H9 (cell line): ENCODE results near the gene KAZN. TPM values are rescaled to one million over a fixed set of nuclear protein-coding genes. Genes with fewer than 3 reads are reported as not detected.

Source experiments
- DNase-seq: peaks from one replicate; pipeline ENCODE4 v3.0.0-alpha.2; 2017
- H2AFZ ChIP-seq: one replicate; pipeline ENCODE4 v1.6.1; 2013; ENCODE audit warnings: mild to moderate bottlenecking, low read length, control low read depth, moderate library complexity
- H2AK5ac ChIP-seq: 2 replicates; pipeline ENCODE4 v1.6.1; 2013; ENCODE audit warnings: low read length, control low read depth, mixed read lengths; ENCODE audit not compliant: insufficient read length
- H2BK120ac ChIP-seq: one replicate; pipeline ENCODE4 v1.6.1; 2013; ENCODE audit warnings: low read depth, mild to moderate bottlenecking, low read length, control low read depth, inconsistent platforms; ENCODE audit not compliant: poor library complexity, severe bottlenecking
- H2BK12ac ChIP-seq: 2 replicates; pipeline ENCODE4 v1.6.1; 2013; ENCODE audit warnings: low read length, control low read depth, mixed read lengths, low read depth; ENCODE audit not compliant: insufficient read length
- H2BK15ac ChIP-seq: 2 replicates; pipeline ENCODE4 v1.6.1; 2013; ENCODE audit warnings: low read depth, low read length, control low read depth
- H2BK20ac ChIP-seq: one replicate; pipeline ENCODE4 v1.6.1; 2013; ENCODE audit warnings: low read depth, mild to moderate bottlenecking, low read length, control low read depth, inconsistent platforms; ENCODE audit not compliant: poor library complexity, severe bottlenecking
- H2BK5ac ChIP-seq: 2 replicates; pipeline ENCODE4 v1.6.1; 2013; ENCODE audit warnings: low read length, control low read depth, mixed read lengths; ENCODE audit not compliant: insufficient read length
- H3K14ac ChIP-seq: 2 replicates; pipeline ENCODE4 v1.6.1; 2013; ENCODE audit warnings: low read length, control low read depth; ENCODE audit not compliant: insufficient read depth
- H3K18ac ChIP-seq: 2 replicates; pipeline ENCODE4 v1.6.1; 2013; ENCODE audit warnings: low read depth, mild to moderate bottlenecking, mixed read lengths, low read length, control low read depth; ENCODE audit not compliant: insufficient read length
- H3K23ac ChIP-seq: 2 replicates; pipeline ENCODE4 v1.6.1; 2013; ENCODE audit warnings: low read length, control low read depth, mixed read lengths, low read depth; ENCODE audit not compliant: insufficient read length
- H3K23me2 ChIP-seq: 2 replicates; pipeline ENCODE4 v1.6.1; 2013; ENCODE audit warnings: low read depth, mild to moderate bottlenecking, mixed read lengths, low read length, control low read depth; ENCODE audit not compliant: insufficient read length, poor library complexity, severe bottlenecking
- H3K27ac ChIP-seq: 2 replicates; pipeline ENCODE4 v1.5.1; 2013; ENCODE audit warnings: low read length, control low read depth, mixed read lengths, low read depth; ENCODE audit not compliant: insufficient read length
- H3K27me3 ChIP-seq: 2 replicates; pipeline ENCODE4 v1.6.1; 2013; ENCODE audit warnings: low read length, control low read depth, inconsistent platforms; ENCODE audit not compliant: insufficient read depth
- H3K4ac ChIP-seq: 2 replicates; pipeline ENCODE4 v1.6.1; 2013; ENCODE audit warnings: low read depth, mild to moderate bottlenecking, control low read depth, inconsistent platforms, low read length, moderate library complexity
- H3K4me1 ChIP-seq: 2 replicates; pipeline ENCODE4 v1.6.1; 2013; ENCODE audit warnings: low read length, control low read depth, inconsistent platforms; ENCODE audit not compliant: insufficient read depth
- H3K4me2 ChIP-seq: 2 replicates; pipeline ENCODE4 v1.6.1; 2013; ENCODE audit warnings: low read length, control low read depth, mixed read lengths; ENCODE audit not compliant: insufficient read length, insufficient read depth
- H3K56ac ChIP-seq: 2 replicates; pipeline ENCODE4 v1.6.1; 2013; ENCODE audit warnings: low read depth, mild to moderate bottlenecking, mixed read lengths, low read length, control low read depth; ENCODE audit not compliant: insufficient read length
- H3K79me1 ChIP-seq: 2 replicates; pipeline ENCODE4 v1.6.1; 2013; ENCODE audit warnings: low read depth, mild to moderate bottlenecking, moderate library complexity, low read length, control low read depth, inconsistent platforms; ENCODE audit not compliant: insufficient read depth, poor library complexity, severe bottlenecking
- H3K79me2 ChIP-seq: 2 replicates; pipeline ENCODE4 v1.6.1; 2013; ENCODE audit warnings: low read length, control low read depth, inconsistent platforms; ENCODE audit not compliant: insufficient read depth
- H3K9ac ChIP-seq: 2 replicates; pipeline ENCODE4 v1.6.1; 2013; ENCODE audit warnings: low read length, control low read depth, mixed read lengths; ENCODE audit not compliant: insufficient read length; ENCODE audit errors: extremely low read depth
- H3K9me3 ChIP-seq: one replicate; pipeline ENCODE4 v1.6.1; 2013; ENCODE audit warnings: low read depth, low read length, inconsistent platforms; ENCODE audit not compliant: control insufficient read depth
- H3T11ph ChIP-seq: one replicate; pipeline ENCODE4 v1.6.1; 2013; ENCODE audit warnings: mild to moderate bottlenecking, low read length, control low read depth, inconsistent platforms
- H4K20me1 ChIP-seq: one replicate; pipeline ENCODE4 v1.6.1; 2013; ENCODE audit not compliant: control insufficient read depth, insufficient read length, insufficient read depth
- H4K5ac ChIP-seq: 2 replicates; pipeline ENCODE4 v1.6.1; 2013; ENCODE audit warnings: low read depth, mild to moderate bottlenecking, mixed read lengths, low read length, control low read depth; ENCODE audit not compliant: insufficient read length
- H4K8ac ChIP-seq: replicated peaks from 2 replicates; pipeline ENCODE4 v1.6.1; 2013; ENCODE audit warnings: low read length, control low read depth, mixed read lengths, low read depth; ENCODE audit not compliant: insufficient read length
- H4K91ac ChIP-seq: 2 replicates; pipeline ENCODE4 v1.6.1; 2013; ENCODE audit warnings: low read depth, mild to moderate bottlenecking, moderate library complexity, mixed read lengths, low read length, control low read depth; ENCODE audit not compliant: insufficient read length
- H3K27ac Mint-ChIP-seq, 3 experiments: 2 replicates in 2 of 3; 3 replicates in 1 of 3; pipeline ENCODE4 v1.8.0; 2020 to 2021; ENCODE audit warnings: mixed read lengths in 3 of 3, mild to moderate bottlenecking in 1 of 3, moderate library complexity in 1 of 3
- H3K27me3 Mint-ChIP-seq: 2 replicates; pipeline ENCODE4 v1.8.0; 2021; ENCODE audit warnings: low read depth, mild to moderate bottlenecking, moderate library complexity, mixed read lengths
- H3K36me3 Mint-ChIP-seq, 3 experiments: 2 replicates in 2 of 3; 3 replicates in 1 of 3; pipeline ENCODE4 v1.8.0; 2020 to 2021; ENCODE audit warnings: low read depth in 3 of 3, mixed read lengths in 3 of 3; ENCODE audit not compliant: insufficient read depth in 1 of 3
- H3K4me1 Mint-ChIP-seq, 2 experiments: 2 replicates each; pipeline ENCODE4 v1.8.0; 2020; ENCODE audit warnings: mixed read lengths in 2 of 2
- H3K4me3 Mint-ChIP-seq, 2 experiments: 2 replicates in 1 of 2; 3 replicates in 1 of 2; pipeline ENCODE4 v1.8.0; 2020 to 2021; ENCODE audit warnings: mild to moderate bottlenecking in 2 of 2, mixed read lengths in 2 of 2, moderate library complexity in 1 of 2
- H3K9me3 Mint-ChIP-seq, 2 experiments: 2 replicates in 1 of 2; 3 replicates in 1 of 2; pipeline ENCODE4 v1.8.0; 2020; ENCODE audit warnings: mild to moderate bottlenecking in 2 of 2, mixed read lengths in 2 of 2, moderate library complexity in 1 of 2
- WGBS: extraction: QIAGEN DNeasy Blood & Tissue Kit; methylation state at CpG from one replicate; pipeline ENCODE4 v1.1.7; 2013; ENCODE audit warnings: missing lambda C conversion rate, low lambda C conversion rate, mixed read lengths; ENCODE audit not compliant: insufficient read length; ENCODE audit errors: extremely low coverage; 5-methylcytosine and 5-hydroxymethylcytosine counted together
- total RNA-seq: library from RNA; stranded (reverse); gene quantifications from 2 replicates; pipeline ENCODE4 v1.2.1, GENCODE V29; 2021
- TF ChIP-seq, protein P1 (sequence below): fragments of 200-600 bp; sonication (generic); conservative IDR thresholded peaks from 3 replicates; pipeline ENCODE4 v1.8.0; 2021; ENCODE audit warnings: antibody characterized with exemption, mild to moderate bottlenecking

Gene KAZN
- total RNA-seq, 1 experiment from 2014 or later = 7.6 TPM

GRCh38 chr1:14871218-14871970, 272.9 kb downstream of the KAZN start:
- Histone ChIP-seq H4K91ac (no peak overlapping the region), H2BK12ac (no peak overlapping the region), H3K9ac (no peak overlapping the region), H4K5ac (no peak overlapping the region), H2AFZ (no peak overlapping the region), H3K4me1 (peaks cover 10% of the 10 kb centered on the region; the same call in 1 of the 2 replicates), H2BK15ac (no peak overlapping the region), H3K4ac (no peak overlapping the region), H3K9me3 (no peaks in the 10 kb centered on the region), H3K27ac (no peak overlapping the region), H3K23ac (no peak overlapping the region), H3K14ac (no peak overlapping the region), H3K27me3 (no peaks in the 10 kb centered on the region), H3K56ac (no peak overlapping the region), H3K23me2 (no peaks in the 10 kb centered on the region), H2BK5ac (no peak overlapping the region), H2BK120ac (no peak overlapping the region), H4K8ac (no peak overlapping the region), H3K18ac (no peak overlapping the region), H3T11ph (no peak overlapping the region), H3K4me2 (no peak overlapping the region), H2AK5ac (no peak overlapping the region), H4K20me1 (no peaks in the 10 kb centered on the region), H3K79me2 (no peaks in the 10 kb centered on the region), H3K79me1 (no peaks in the 10 kb centered on the region), H2BK20ac (no peak overlapping the region)
- H3K4me1 Mint-ChIP-seq = peaks cover 20 to 23% of the 10 kb centered on the region in 2 experiments
- no peaks in the 10 kb centered on the region for H3K36me3 Mint-ChIP-seq
- WGBS = no CpG with 5 or more reads among the region's 6 CpGs
- H3K4me3 Mint-ChIP-seq = no peak overlapping the region; a peak in 1 of 5 replicates
- TF ChIP-seq, protein P1, sequence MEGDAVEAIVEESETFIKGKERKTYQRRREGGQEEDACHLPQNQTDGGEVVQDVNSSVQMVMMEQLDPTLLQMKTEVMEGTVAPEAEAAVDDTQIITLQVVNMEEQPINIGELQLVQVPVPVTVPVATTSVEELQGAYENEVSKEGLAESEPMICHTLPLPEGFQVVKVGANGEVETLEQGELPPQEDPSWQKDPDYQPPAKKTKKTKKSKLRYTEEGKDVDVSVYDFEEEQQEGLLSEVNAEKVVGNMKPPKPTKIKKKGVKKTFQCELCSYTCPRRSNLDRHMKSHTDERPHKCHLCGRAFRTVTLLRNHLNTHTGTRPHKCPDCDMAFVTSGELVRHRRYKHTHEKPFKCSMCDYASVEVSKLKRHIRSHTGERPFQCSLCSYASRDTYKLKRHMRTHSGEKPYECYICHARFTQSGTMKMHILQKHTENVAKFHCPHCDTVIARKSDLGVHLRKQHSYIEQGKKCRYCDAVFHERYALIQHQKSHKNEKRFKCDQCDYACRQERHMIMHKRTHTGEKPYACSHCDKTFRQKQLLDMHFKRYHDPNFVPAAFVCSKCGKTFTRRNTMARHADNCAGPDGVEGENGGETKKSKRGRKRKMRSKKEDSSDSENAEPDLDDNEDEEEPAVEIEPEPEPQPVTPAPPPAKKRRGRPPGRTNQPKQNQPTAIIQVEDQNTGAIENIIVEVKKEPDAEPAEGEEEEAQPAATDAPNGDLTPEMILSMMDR = no peak
- H3K27me3 Mint-ChIP-seq = no peaks in the 10 kb centered on the region; the same call in none of the 2 replicates
- no peak for DNase-seq
- peak overlapping the region in 1 of 3 experiments; percentile 37; a peak in 2 of 7 replicates for H3K27ac Mint-ChIP-seq
- H3K9me3 Mint-ChIP-seq = no peaks in the 10 kb centered on the region
